HL-60/S4 treated with retinoic acid at 250 ng/mL for 4 days and 3 days (cell line): ENCODE data around the gene CSNK2A1.
"Not testable (repeated sequence)": the region's sequence is repeated elsewhere in the genome, so short reads cannot be mapped to it uniquely, and the experiment has no call there.

Source experiments
- in situ Hi-C: fragments of 300-500 bp; cut with MboI; formaldehyde crosslinking; loops from 2 replicates; pipeline ENCODE4 v1.7.0; 2022; ENCODE audit warnings: low sequenced_read_pairs

CSNK2A1 gene

DNA sequence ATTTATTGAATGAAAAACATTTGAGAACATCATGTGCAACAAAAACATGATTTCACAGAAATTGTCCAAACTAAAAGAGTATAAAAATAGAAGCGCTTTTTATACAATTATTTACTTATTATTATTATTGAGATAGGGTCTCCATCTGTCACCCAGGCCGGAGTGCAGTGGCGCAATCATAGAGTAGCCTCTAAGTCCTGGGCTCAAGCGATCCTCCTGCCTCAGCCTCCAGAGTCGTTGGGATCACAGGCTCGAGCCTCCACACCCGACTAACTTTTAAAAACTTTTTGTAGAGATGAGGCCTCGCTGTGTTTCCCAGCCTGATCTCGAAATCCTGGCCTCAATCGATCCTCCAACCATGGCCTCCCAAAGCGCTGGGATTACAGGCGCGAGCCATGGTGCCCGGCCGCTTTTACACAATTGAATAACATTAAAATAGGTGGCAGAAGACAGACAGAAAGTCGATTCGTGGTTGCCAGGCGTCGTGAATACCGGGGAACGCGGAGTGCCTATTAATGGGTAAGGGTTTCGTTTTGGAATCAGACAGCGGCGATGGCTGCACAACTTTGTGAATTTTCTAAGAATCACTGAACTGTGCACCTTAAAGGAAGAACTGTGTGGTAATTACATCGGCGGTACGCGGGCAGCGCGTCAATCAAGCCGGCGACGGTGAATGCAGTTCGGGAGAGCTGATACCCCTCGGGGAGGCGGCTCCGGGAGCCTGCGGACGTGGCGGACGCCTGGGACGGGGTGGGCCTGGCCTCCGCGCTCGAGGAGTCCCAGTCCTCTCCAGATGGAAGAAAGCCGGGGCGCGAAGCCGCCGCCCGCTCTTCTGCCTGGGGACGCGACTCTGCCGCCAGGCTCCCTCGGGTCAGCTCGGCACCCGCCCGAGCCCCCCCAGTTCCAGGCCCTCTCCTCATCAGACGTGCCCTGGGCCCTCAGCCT, 82.1 kb downstream of the CSNK2A1 start:
- in situ Hi-C loops = no loop called here

DNA sequence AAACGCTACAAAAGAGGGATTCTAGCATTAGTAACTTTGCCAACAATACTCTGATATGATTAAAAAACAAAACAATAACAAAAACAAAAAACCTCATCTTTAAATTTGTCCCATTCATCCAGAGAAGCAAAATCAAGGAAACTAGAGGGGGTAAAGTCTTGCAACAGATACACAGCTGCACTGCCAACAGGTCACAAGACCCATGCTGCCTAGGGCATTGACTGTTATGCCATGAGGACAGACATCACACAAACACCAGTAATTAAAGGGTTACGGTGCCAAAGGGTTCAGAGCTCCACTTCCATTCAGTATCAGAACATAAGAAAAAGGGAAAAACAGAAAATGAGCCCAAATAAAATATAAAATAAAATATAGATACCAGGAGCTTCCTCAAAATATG, 82.9 kb downstream of the CSNK2A1 start:
- in situ Hi-C loops = no loop called here

DNA sequence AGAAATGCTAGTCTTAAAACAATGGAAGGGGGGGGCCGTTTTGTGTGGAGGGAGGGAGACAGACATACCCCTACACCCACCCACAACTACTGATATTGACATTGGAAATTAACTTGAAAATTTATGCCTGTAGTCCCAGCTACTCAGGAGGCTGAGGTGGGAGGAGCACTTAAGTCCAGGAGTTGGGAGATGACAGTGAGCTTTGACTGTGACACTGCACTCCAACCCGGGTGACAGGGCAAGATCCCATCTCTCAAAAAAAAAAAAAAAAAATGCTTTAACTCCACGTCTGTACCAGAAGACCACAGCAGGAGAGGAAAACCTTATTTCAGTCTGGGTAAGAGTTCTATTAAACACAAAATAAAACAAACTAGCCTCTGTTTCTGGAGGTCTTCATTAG, 83.4 kb downstream of the CSNK2A1 start:
- in situ Hi-C loops = no loop called here

DNA sequence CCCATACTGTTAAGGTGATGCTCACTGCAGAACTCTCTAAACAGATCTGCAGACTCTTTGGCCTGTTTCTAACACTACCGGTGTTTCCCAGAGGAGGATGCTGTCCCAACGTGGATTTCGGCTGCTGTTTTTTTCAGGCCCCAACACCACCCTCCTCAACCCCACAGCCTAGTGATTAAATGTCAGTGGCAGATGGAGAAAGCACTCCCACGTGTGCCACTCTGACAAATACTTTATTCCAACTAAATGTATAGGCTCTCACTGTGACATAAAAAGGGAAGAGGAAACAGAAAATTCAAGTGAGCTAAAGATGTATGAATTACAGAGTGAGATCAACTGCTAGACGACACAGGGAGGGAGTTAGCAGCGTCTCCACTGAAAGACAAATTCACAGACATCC, 84.8 kb downstream of the CSNK2A1 start:
- in situ Hi-C loops = no loop called here

DNA sequence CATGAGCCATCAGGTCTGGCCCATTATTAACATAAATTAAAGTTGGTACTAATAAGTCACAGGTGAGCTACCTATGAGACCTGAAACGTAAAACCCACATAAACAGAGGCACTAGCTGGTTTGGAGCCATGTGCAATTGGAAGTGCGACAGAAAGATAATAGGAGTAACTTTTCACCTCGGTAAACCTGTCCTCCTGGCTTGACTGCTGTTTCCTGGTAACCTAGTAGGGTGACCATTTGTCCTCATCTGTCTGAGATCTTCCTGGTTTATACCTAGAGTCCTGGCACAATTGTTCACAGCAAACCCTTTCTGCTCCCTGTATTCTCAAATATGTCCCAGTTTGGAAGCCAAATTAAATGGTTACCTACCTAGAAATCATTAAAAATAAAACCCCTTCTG, 88.6 kb downstream of the CSNK2A1 start:
- in situ Hi-C loops = no loop called here

DNA sequence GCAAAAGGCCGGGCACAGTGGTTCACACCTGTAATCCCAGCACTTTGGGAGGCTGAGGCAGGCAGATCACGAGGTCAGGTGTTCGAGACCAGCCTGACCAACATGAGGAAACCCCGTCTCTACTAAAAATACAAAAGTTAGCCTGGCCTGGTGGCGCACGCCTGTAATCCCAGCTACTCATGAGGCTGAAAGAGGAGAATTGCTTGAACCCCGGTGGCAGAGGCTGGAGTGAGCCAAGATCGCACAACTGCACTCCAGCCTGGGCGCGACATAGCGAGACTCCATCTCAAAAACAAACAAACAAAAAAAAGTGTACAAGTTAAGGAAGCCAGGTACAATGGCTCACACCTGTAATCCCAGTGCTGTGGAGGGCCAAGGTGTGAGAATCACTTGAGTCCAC, 91.6 kb downstream of the CSNK2A1 start:
- in situ Hi-C loops = not testable (repeated sequence)

DNA sequence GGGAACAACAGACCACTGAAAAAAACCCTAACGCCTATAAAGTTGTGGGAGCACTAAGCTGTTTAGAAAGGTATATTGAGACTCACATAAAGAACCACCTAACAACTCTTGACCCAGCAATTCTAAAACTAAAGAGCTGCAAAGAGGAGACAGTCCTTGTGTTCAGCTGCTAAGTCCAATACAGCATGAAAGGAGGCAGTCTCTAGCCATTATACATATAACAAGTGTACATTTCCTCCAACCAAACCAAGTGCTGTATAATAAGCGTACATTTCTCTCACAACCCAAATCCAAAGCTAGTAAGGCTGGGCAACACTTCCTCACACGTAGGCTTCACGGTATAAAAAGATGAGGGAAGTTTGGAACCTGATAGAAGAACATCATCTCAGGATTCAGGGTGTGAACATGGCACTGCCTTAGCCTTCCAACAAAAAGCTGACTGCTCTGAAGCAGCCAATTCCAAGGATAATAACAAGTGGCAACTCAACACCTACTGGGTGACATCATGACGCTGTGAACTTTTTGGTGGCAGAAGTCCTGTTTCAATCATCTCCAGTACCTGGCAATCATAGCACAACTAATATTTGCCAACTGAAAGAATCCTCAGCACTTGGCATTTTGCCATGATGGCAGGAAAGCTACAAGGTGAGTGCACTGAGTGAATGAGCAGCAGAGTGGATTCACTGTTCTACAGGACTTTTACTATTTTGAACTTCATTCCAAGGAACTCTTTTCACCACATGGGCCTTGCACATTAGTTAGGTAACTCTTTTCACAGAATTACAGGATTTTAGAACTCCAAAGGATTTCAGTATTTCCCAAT, 97.9 kb downstream of the CSNK2A1 start:
- in situ Hi-C loops = no loop called here

DNA sequence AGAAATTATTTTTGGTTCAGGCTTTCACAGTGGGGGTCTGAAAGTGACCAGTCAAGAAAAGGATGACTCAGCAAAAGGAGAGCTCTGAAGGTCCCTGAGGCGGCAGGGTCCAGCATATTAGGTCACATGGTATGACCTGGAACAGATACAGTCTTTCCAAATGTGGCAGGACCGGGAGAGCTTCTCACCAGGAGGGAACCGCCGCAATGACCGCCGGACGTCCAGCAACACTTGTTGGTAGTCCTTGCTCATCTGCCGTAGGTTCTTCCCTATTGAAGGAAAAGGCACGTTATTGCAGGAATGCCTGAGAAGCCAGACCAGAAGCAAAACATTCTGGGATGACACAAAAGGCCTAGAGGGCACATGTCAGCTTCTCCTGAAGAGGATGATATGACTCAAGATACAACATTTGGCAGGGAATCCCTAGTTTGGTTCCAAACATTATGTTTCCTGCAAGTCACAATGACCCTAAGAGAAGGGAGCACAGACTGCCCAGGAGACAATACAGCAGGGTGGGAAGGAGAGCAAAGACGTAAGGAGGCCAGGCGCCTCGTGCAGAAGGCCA, 98.6 kb downstream of the CSNK2A1 start:
- in situ Hi-C loops = no loop called here

DNA sequence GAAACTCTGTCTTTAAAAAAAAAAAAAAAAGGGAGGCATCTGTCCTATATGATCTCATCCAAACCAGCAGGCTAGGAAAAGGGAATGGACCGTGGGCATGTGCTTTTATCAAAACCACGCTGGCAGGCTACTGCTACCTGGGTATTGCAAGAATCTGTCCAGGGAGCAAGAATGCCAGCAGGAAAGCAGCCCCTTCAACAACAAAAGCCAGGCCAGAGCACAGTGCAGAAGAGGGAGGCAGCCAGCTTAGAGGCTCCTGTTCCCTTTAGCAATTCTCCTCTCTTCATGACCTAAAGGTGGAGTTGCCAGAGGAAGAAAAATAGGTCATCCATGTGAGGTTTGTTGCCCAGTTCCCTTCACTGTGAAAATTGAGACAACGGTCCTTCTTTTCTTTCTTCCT, 99.5 kb downstream of the CSNK2A1 start:
- in situ Hi-C loops = no loop called here

DNA sequence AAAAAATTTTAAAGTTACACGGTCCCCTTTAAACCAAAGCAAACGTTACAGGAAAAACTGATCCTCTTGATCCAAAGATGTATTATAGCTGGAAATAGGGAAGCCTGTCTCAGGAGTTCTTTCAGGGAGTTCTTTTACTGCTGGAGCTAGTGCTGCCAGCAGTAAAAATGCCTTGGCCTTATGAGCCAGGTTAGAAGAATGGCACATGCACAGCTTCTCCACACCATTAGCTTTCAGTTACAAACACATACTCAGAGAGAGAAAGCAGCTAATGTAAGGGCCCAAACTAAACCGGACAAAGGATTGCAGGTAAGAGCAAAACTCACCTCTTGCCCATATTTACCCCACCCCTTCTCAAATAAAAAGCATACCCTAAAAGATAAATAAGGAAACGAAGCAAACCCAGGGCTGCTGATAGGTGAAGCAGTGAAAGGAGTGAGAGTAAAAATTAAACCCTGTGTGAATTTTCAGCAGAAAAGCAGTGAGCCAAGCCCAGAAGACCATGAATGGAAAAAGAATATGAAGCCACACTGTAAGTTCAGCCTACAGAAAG, 100.3 kb downstream of the CSNK2A1 start:
- in situ Hi-C loops = no loop called here

DNA sequence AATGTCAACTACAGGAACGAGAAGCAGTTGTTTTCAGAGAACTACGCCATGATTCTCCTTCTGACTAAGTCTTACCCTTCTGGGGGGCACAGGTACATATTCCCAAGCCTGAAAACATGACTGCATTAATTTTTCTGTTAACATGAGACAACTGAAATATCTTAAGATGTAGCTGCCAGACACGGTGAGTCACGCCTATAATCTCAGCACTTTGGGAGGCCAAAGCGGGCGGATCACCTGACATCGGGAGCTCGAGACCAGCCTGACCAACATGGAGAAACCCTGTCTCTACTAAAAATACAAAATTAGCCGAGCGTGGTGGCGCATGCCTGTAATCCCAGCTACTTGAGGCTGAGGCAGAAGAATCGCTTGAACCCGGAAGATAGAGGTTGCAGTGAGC, 103.0 kb downstream of the CSNK2A1 start:
- in situ Hi-C loops = no loop called here

DNA sequence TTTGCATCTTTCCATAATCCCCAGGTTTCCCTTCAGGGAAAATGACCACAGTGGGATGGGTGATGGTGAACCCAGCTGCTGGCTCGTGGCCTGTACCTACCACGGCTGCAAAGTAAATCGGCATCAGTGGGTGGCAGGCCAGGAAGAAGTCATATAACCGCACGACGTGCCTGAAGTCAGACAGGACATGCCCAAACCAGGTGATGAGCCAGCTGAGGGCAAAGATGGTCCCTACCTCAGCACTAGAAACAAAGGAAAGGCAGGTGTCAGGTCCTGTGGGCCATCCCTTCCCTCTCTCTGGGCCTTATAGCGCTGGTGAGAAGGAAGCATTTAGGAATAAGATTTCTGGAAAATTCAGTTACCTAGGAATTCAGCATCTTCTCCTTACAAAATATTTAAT, 103.4 kb downstream of the CSNK2A1 start:
- in situ Hi-C loops = no loop called here

DNA sequence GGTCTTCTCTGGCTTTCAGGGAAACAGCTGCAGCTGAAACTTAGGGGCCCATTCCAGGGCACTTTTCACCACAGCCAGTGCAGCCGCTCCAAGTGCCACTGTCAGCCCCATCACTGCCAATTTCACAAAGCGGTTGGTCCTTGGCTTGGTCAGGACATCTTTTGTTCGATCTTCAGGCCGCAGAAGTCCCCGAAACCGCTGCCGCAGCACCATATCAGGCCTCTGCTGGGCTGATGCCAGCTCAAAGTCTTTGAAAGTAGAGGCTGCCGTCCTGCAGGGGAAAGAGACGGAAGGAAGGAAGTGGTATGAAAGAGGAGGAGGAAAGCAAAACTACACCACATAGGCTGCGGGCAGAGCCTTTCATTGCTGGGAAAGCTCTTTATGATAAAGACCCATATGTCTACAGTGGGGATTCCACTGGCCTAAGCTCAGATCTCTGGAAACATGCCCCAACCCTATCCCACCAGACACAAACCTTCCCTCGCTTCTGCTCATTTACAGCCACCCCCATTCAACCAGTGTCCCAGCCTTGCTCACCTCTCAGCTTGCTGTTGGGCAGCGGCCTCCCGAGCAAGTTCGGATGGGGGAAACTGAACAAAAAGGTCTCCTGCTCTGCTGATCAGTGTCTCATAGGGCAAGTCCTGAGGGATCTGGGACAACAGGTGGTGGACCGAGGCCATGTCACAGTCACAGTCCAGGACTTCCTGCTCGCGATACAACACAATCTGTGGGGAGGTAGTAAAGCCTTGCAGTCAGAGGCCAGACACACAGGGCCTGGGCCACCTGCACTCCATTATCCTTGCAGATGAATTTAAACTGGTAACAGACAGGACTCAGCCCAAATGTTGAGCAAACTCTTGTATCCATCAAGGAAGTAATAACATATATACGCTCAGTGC, 104.8 kb downstream of the CSNK2A1 start:
- in situ Hi-C loops = no loop called here

DNA sequence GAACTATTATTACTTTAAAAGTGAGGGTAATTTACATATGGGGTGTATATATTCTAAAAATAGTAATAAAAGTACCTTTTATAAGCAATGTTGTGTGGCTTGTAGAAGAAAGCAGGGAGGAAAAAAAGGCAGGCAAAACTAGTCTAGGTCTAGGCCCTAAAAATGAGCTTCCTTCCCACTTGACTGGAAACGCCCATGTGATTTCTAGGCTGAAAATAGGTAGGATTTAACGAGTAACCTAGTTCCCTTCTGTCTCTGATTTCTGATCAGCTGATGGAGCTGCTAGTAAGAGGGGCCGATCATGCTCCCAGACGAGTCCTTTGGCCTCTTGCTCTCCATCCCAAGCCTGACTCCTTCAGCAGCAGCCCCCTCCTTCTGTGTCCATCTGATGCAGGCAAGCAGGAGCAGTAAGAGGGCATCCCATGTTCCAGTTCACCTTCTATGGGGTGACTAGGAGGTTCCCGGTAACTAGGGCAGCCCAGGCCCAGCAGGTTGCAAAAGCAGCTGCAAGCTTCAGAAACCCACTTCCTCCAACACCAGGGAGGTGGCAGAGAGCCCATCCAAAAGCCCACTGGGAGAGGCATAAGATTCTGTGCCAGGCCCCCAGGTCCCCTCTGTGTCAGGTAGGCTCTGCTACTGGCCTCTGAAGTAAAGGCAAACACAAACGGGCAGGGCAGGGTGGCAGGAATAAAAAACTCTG, 105.7 kb downstream of the CSNK2A1 start:
- in situ Hi-C loops = no loop called here

DNA sequence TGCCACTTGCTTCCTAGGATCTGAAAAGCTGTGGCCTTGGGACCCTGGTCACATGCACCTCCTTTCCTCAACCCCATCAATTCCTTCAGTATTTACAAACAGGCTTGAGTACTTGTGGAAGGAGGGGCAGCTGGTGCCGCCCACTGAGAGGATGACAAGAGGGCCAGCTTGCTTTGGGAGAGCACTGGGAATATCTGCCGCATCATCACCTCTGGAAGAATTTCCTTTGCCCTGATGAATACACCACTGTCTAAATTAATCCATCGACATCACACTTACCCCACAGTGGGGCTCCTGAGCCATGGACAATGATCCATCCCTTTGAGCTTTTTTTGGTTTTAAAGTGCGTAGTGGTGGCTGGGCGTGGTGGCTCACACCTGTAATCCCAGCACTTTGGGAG, 107.1 kb downstream of the CSNK2A1 start:
- in situ Hi-C loops = no loop called here

DNA sequence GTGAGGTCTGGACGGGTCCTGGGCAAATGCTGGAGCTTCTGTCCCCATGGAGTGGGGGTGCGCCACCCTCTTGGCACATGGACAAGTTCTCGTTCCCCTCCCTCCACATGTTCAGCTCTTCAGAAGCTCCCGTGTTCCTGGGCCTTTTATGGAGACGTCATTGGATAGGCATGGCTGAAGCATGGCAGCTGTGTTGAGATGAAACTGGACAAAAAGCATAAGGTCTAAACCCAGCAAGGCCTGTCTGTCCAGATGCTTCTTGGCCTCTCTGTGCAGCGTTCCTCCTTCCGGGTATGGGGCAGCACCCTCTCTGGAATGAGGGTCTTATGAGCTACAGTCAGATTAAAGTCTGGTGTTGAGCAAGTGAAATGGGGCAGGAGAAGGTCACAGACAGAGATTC, 108.0 kb downstream of the CSNK2A1 start:
- in situ Hi-C loops = no loop called here

DNA sequence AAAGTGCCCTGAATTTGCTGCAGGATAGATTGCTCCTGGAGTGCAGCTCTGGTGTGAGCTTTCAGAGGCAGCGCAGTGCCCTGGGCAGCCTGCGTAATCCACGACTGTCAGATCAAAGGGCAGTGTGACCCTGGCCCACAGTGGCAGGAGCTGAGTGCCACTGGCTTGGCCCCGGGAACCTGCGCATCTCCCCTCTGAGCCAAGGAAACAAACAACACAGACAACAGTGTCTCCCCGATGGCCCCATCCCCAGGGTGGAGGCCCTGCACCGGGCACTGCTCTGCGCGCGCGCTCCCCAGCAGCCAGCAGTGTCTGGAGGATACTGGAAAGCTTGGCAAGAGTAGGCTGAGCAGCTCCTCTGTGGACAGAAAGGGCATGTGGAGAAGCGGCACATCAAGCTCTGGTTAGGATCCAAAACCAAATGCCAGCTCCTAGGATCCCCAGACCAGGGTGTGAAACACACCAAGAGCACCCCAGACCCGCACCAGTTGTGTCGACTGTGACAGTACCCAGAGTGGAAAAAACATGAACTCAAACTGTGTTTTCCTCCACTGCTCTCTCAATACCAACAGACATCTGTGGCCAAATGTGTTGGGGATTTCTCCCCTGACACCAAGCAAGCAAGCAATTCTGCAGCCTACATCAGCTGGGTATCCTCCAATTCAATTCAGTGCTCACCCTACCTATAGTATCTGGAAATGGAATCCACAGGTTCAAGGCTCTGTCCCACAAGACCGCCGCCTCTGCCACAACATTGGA, 108.8 kb downstream of the CSNK2A1 start:
- in situ Hi-C loops = no loop called here

DNA sequence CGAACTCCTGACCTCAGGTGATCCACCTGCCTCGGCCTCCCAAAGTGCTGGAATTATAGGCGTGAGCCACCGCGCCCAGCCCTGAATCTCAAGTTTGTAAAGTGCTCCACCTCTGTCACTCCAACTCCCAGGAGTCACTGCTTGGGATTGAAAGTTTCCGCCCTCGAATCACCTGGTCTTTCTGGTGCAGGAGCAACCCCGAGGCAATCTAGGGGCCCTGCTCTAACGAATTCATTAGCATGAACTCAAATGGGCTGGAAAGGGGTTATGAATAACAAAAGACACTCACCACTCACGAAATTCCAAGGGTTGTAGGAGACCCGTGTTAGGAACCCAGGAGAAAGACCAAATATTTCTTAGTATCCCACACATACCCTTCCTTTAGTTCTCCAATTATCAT, 109.4 kb downstream of the CSNK2A1 start:
- in situ Hi-C loops = no loop called here
